Measurements from ENCODE around the gene ALDH1L2.

Gene ALDH1L2

GRCh38 chr12:105032703-105033357, 51.4 kb downstream of the ALDH1L2 start:
- DNase-seq (ENCODE audit: low read depth): no peak

- DNase-seq (ENCODE audit: low read depth): no peak
These were observed 53.1 kb downstream of the ALDH1L2 start for GRCh38 chr12:105030820-105031807.

GRCh38 chr12:105026411-105026810, 57.8 kb downstream of the ALDH1L2 start:
- DNase-seq (ENCODE audit: low read depth): peak; percentile 18

GRCh38 chr12:105025890-105026289, 58.4 kb downstream of the ALDH1L2 start:
- DNase-seq (ENCODE audit: low read depth): peak; percentile 79

GRCh38 chr12:105024928-105025327, 59.3 kb downstream of the ALDH1L2 start:
- no peak for DNase-seq (ENCODE audit: low read depth)

GRCh38 chr12:105020241-105020962, 63.9 kb downstream of the ALDH1L2 start:
- DNase-seq (ENCODE audit: low read depth): no peak

GRCh38 chr12:105018776-105019175, 65.5 kb downstream of the ALDH1L2 start:
- no peak for DNase-seq (ENCODE audit: low read depth)

- no peak for DNase-seq (ENCODE audit: low read depth)
These were observed 66.2 kb downstream of the ALDH1L2 start for GRCh38 chr12:105018012-105018411.

- DNase-seq (ENCODE audit: low read depth): no peak
These were observed 68.7 kb downstream of the ALDH1L2 start for GRCh38 chr12:105015543-105015942.

- DNase-seq (ENCODE audit: low read depth): no peak
These were observed 69.7 kb downstream of the ALDH1L2 start for GRCh38 chr12:105014603-105015002.

- DNase-seq (ENCODE audit: low read depth): peak; percentile 72
These were observed 70.4 kb downstream of the ALDH1L2 start for GRCh38 chr12:105013892-105014291.

- DNase-seq (ENCODE audit: low read depth): no peak
These were observed 82.8 kb downstream of the ALDH1L2 start for GRCh38 chr12:105001476-105001875.

GRCh38 chr12:104999347-104999685, 84.9 kb downstream of the ALDH1L2 start:
- no peak for DNase-seq (ENCODE audit: low read depth)

- no peak for DNase-seq (ENCODE audit: low read depth)
These were observed 85.6 kb downstream of the ALDH1L2 start for GRCh38 chr12:104998423-104999346.

- DNase-seq (ENCODE audit: low read depth): no peak
These were observed 86.7 kb downstream of the ALDH1L2 start for GRCh38 chr12:104997541-104997940.

- no peak for DNase-seq (ENCODE audit: low read depth)
These were observed 89.9 kb downstream of the ALDH1L2 start for GRCh38 chr12:104994336-104994735.

GRCh38 chr12:104991565-104992128, 92.6 kb downstream of the ALDH1L2 start:
- DNase-seq (ENCODE audit: low read depth): no peak

GRCh38 chr12:104990950-104991349, 93.3 kb downstream of the ALDH1L2 start:
- DNase-seq (ENCODE audit: low read depth): no peak

GRCh38 chr12:104986022-104986941, 98.0 kb downstream of the ALDH1L2 start, which contains the start of gene NOPCHAP1:
Gene NOPCHAP1, plus strand, starts transcription at chr12:104986316. Its CDS starts 37 bp downstream, at chr12:104986353.
- peak; percentile 90 for DNase-seq (ENCODE audit: low read depth)

- DNase-seq (ENCODE audit: low read depth): no peak
These were observed 99.1 kb downstream of the ALDH1L2 start for GRCh38 chr12:104985206-104985605.

Data from EH (cell line).